Stimulated activated CD4-positive, alpha-beta T cell treated with anti-CD3 and anti-CD28 coated beads, TNF-alpha, amount 100 ng/mL, for 24 hours (primary cell): ENCODE data around the gene LRMDA.

Source experiments
- DNase-seq, 3 experiments: peaks; one replicate each; pipeline ENCODE4 v3.0.0-alpha.2; 2020; ENCODE audit warnings: low read depth in 3 of 3

Gene LRMDA

DNA sequence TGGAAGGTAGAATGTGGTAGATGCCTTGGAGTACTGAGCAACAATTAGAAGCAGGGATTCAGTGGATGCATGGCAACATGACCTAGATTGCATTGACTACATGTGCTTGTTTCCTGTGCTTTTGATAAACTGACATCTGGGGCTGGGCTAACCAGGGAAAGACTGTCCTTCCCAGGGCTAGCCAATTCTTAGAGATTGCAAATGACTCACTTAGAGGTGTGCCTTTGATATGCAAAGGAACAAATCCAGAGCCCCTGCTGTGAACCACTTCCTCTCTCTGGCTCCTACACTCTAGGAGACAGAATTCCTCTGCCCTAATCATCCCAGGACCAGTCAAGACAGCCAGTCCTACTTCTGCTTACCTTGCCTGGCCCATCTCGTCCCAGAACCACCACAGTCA lies 651.5 kb downstream of the LRMDA start:
- DNase-seq, result no peak

GRCh38 chr10:76085002-76085816 lies 653.8 kb downstream of the LRMDA start:
- DNase-seq, result no peak

- DNase-seq, result no peak
Observed at GRCh38 chr10:76085817-76086167, 654.4 kb downstream of the LRMDA start.

DNA sequence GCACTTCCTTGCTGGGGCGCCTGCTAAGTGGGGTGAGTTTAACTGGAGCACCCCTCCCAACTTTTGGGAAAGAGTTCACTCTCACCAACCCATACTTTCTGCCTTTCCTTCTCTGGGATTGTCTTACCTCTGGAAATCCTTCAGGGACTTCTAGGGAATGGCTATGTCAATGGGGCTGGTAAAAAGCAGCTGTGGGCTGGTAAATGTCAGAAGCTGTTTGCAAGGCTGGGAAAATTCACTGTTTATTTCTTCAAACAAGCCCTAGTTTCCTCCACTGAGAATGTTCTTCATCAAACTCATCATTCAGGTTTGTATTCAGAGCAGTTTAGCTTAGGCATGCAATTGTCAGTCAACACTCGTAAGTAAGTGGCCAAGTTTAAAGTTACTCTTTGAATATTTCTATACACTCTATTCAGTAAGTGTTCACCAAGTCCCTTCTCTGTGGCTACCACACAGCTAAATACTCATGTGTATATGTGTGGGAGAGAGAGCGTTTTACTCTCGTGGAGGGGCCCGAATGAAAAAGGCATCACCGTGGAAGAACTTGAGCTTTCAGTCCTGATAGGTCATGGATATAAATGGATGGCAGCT lies 654.8 kb downstream of the LRMDA start:
- no peak for DNase-seq

GRCh38 chr10:76086761-76087639 lies 655.6 kb downstream of the LRMDA start:
- no peak for DNase-seq

GRCh38 chr10:76088008-76088407 lies 656.6 kb downstream of the LRMDA start:
- no peak for DNase-seq

GRCh38 chr10:76088980-76089379 lies 657.6 kb downstream of the LRMDA start:
- no peak for DNase-seq

- DNase-seq, result no peak
Observed at GRCh38 chr10:76089556-76090180, 658.2 kb downstream of the LRMDA start.

DNA sequence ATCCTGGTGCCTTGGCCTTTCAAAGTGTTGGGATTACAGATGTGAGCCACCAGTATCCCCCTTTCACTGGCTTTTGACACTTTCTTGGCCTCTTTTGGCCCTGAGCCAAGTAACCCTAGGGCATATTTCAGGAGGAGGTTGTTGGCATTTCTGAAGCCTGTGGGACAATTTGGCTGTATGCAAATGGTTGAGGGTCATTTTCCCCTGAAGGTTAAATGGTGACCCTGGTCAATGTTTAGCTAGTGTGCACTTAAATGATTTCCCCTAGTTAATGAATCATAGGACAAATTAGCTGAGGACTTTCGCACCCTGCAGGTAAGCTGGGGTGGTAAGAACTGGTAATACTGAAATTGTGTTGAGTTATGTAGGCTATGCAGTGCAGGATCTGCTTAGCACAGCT lies 660.5 kb downstream of the LRMDA start:
- DNase-seq, result no peak

GRCh38 chr10:76106611-76107010 lies 675.2 kb downstream of the LRMDA start:
- no peak for DNase-seq

DNA sequence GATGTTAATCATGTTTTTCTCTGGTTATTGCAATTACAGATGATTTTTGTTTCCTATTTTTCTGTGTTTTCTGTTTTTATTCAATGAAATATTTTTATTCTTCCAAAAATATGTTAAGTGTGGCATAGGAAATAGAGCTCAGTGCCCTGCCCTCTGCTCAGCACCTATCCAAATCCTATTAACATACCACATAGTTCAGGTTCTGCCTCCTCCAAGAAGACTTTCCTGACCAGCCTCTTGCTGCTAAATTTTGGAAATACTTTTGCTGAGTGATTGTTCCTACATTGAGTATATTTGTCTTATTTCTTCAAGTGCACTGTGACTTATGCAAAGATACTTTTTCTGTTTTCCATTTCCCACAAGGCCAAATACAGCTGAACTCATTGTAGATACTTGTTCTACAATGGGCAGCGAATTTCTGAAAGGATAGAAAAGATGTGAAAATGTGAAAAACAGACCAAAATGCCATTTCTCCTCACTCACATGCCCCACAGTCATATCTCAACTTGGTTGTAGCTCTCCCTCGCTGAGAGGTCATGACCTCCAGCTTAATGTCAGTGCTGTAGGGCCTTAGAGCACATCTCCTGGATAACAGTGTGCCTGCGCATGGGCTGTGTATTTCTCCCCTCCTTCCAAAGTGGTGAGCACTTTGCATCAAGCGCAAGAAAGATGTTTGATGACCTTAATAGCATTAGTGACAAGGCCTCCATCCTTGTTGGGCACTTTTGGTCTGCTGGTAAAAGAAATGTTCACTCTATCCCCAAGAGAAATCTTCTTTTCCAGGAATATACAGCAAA lies 677.3 kb downstream of the LRMDA start:
- DNase-seq, result no peak

DNA sequence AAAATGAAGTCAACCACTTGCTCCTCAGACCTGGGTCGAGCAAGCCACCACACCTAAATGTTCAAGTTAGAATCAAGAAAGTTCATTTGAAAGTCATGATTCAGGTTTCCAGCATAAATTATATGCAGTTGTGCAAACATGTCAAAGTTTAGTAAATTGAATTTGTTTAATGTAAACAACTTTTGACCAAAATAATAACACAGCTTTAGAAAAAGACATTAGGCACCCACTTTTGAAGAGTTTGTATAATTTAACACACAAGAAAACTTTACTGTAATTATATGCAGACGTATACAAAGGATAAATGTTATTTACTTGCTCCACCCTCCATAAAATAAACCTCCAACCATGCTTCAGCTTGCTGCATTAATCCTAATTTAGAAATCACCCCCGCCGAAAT lies 680.0 kb downstream of the LRMDA start:
- no peak for DNase-seq

- no peak for DNase-seq
Observed at GRCh38 chr10:76111986-76112825, 680.8 kb downstream of the LRMDA start.

- no peak for DNase-seq
Observed at GRCh38 chr10:76112826-76113150, 681.4 kb downstream of the LRMDA start.

- DNase-seq, result no peak
Observed at GRCh38 chr10:76113952-76114351, 682.5 kb downstream of the LRMDA start.

DNA sequence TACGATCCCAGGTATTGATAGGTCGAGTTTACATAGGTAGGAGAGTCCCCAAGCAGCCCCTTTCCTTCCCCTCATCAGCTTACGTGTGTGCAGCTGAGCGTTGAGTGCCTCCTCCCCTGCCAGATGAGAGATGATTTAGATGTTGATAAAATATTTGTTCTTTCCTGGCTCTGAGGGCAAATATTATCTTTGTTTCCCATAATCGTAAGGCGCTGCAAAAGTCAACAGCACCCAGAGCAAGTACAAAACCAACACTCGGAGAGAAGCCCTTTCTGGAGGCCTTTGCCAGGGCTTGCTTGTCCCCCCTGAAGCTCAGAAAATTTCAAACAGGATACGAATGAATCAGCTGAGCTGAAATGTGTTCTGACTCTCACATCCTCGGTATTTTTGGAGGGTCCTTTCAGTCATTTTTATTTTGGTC lies 683.2 kb downstream of the LRMDA start:
- DNase-seq, result no peak

GRCh38 chr10:76115131-76115470 lies 683.7 kb downstream of the LRMDA start:
- DNase-seq, result no peak

- no peak for DNase-seq
Observed at GRCh38 chr10:76115471-76116155, 684.2 kb downstream of the LRMDA start.

GRCh38 chr10:76116523-76116922 lies 685.1 kb downstream of the LRMDA start:
- no peak for DNase-seq

DNA sequence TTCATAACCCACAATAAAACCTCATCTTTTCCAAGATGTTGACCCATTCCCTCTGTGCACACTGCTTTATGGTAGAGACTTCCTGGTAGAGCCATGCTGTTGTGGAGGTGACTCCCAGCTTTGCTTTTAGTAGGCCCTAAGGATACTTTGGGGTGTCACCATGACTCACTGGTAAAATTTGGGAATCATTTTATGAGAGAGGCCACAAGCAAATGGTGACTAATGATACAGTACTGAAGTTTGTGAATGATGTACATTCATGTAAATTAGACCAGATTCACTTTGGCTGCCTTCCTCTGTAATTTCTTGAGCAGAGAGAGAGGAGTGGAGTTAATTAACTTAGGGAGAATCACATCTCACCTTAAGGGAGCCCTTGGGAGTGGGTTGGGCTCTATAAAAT lies 686.5 kb downstream of the LRMDA start:
- no peak for DNase-seq
